Spleen (tissue), 11 donors: ENCODE measurements around the gene GAS6. TPM values are rescaled to one million over a fixed set of nuclear protein-coding genes. Genes with fewer than 3 reads are reported as not detected.
A peak's percentile ranks its signal among the peaks of the same experiment; 100 is the strongest.
"Not testable (repeated sequence)": the region's sequence is repeated elsewhere in the genome, so short reads cannot be mapped to it uniquely, and the experiment has no call there.

Source experiments
- DNase-seq: peaks from one replicate; pipeline ENCODE4 v3.0.0-alpha.2; 2020
- H3K27ac ChIP-seq, 8 donors: fragments of 200-600 bp; sonication (generic) in 7 of 8; 1 replicate in 4 of 8; 2 replicates in 4 of 8; pipeline versions ENCODE4 v1.5.0 to v1.8.0; 2016 to 2021; ENCODE audit warnings: inconsistent platforms in 4 of 8, mild to moderate bottlenecking in 4 of 8, moderate library complexity in 1 of 8
- H3K27me3 ChIP-seq, 7 donors: fragments of 200-600 bp; sonication (generic) in 6 of 7; replicated peaks in 1 of 7; 1 replicate in 4 of 7; 2 replicates in 3 of 7; pipeline versions ENCODE4 v1.5.0 to v1.8.0; 2016 to 2021; ENCODE audit warnings: inconsistent platforms in 3 of 7, mild to moderate bottlenecking in 1 of 7
- H3K36me3 ChIP-seq, 6 donors: fragments of 200-600 bp; sonication (generic) in 5 of 6; 1 replicate in 4 of 6; 2 replicates in 2 of 6; pipeline versions ENCODE4 v1.5.0 to v1.8.0; 2016 to 2021; ENCODE audit warnings: inconsistent platforms in 2 of 6
- H3K4me1 ChIP-seq, 6 donors: fragments of 200-600 bp; sonication (generic) in 5 of 6; 1 replicate in 3 of 6; 2 replicates in 3 of 6; pipeline versions ENCODE4 v1.5.0 to v1.8.0; 2016 to 2021; ENCODE audit warnings: inconsistent platforms in 3 of 6
- H3K4me3 ChIP-seq, 8 donors: fragments of 200-600 bp; sonication (generic) in 7 of 8; 1 replicate in 4 of 8; 2 replicates in 4 of 8; pipeline versions ENCODE4 v1.5.0 to v1.8.0; 2016 to 2021; ENCODE audit warnings: inconsistent platforms in 4 of 8, mild to moderate bottlenecking in 4 of 8, moderate library complexity in 2 of 8
- H3K9me3 ChIP-seq, 8 donors: fragments of 200-600 bp; sonication (generic) in 7 of 8; 1 replicate in 4 of 8; 2 replicates in 4 of 8; pipeline versions ENCODE4 v1.5.0 to v1.8.0; 2016 to 2021; ENCODE audit warnings: inconsistent platforms in 4 of 8
- CTCF ChIP-seq, 11 experiments: fragments of 200-600 bp in 7 of 11; fragments of 450-650 bp in 4 of 11; sonication (generic) in 4 of 11; IDR thresholded peaks in 8 of 11; conservative IDR thresholded peaks in 3 of 11; 1 replicate in 7 of 11; 2 replicates in 4 of 11; pipeline versions ENCODE4 v1.4.0 to v1.8.0; 2016 to 2021; ENCODE audit warnings: antibody characterized with exemption in 11 of 11, inconsistent platforms in 4 of 11, mild to moderate bottlenecking in 1 of 11
- POLR2A ChIP-seq, 3 donors: fragments of 450-650 bp; IDR thresholded peaks; one replicate each; pipeline ENCODE4 v1.5.1; 2017; ENCODE audit warnings: antibody characterized with exemption in 3 of 3, mild to moderate bottlenecking in 1 of 3
- POLR2AphosphoS5 ChIP-seq, 3 donors: sonication (generic); formaldehyde crosslinking; IDR thresholded peaks; one replicate each; pipeline ENCODE4 v1.5.1; 2017; ENCODE audit warnings: antibody characterized with exemption in 3 of 3
- WGBS, 5 donors: extraction: QIAGEN DNeasy Blood & Tissue Kit in 3 of 5; methylation state at CpG; one replicate each; pipeline versions ENCODE4 v1.1.5 to v1.1.7; 2013 to 2018; 5-methylcytosine and 5-hydroxymethylcytosine counted together
- intact Hi-C: fragments of 100-400 bp; cut with DNase I; formaldehyde crosslinking; loops from one replicate; pipeline ENCODE4 v1.15.0; 2023; ENCODE audit warnings: low total_unique reads
- polyA plus RNA-seq, 3 donors: library from polyadenylated mRNA; stranded (reverse); fragments of 200-250 nt; gene quantifications; one replicate each; pipeline ENCODE4 v1.2.1, GENCODE V29; 2013
- total RNA-seq, 7 donors: library from RNA; depleted of rRNA in 3 of 7; stranded (reverse); fragments of >200 nt in 3 of 7; fragmentation: NEBNext Ultra II Directional in 4 of 7; extraction: Animal tissue kit (Norgen Biotek cat#: 25700) in 4 of 7; gene quantifications; one replicate each; pipeline versions ENCODE4 v1.1.0 to v1.2.1, GENCODE V29; 2016 to 2021
- donor health status: healthy with polysubstance abuse.
- donor health status: DM: no; HTN: no; CAD: no; lungs with moderate emphysema.
- donor health status: DM: no; HTN: no; CAD: no.
- donor health status: Bipolar disorder and iron deficiency.
- donor health status: healthy.
- donor health status: DM: no; HTN: no; CAD: no.
- donor health status: DM: yes; HTN: yes; CAD: no.

GAS6 gene
- total and polyA plus RNA-seq, 10 donors: 16.7 to 54.5 (median 35.0) TPM

DNA sequence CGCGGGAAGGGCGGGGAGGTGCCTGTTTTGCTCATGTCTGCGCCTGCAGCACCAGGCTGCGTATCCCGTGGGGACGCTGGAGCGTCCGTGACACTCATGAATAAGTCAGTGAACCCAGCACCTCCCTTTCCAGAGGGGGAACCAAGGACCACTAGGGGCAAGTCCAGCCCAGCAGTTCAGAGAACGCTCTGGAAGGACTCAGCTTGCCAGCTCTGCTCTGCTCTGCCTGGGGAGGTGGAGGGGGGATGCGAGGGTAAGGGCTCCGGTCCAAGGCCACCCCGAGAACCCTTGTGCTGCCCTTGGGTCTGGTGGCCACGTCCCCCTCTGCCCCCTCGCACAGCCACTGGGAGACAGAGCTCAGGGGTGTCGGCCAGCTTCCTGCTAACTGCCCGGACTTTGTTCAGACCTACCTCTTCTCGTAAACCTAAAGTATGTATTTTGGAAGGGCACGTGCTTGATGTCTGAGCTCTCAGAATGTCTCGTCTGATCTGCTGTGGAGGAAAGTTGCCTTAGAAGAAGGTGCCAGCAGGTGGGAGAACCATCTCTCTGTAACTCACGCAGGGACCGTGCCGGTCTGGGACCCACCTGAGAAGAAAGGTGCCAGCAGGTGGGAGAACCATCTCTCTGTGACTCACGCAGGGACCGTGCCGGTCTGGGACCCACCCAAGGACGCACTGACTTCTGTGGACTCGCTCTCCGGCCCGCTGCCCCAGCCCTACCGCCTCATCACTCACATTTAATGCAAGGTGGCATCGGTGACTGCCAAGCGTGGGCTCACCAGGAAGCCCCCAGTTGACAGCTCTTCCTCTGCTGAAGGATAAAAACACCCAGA is 70.8 kb downstream of the GAS6 start:
- no peak for TF ChIP-seq CTCF (IDR thresholded peaks at IDR 0.05 in 8 of 11, conservative IDR thresholded peaks at IDR 0.05 in 3 of 11)
- TF ChIP-seq POLR2A (IDR thresholded peaks at IDR 0.05): no peak
- TF ChIP-seq POLR2AphosphoS5 (IDR thresholded peaks at IDR 0.05): no peak
- Histone ChIP-seq H3K27ac (no peak overlapping the region), H3K4me1 (no peaks in the 10 kb centered on the region), H3K9me3 (no peaks in the 10 kb centered on the region), H3K4me3 (no peak overlapping the region), H3K36me3 (peaks cover 0 to 25% (median 0%) of the 10 kb centered on the region in 6 donors), H3K27me3 (peaks cover 0 to 6% (median 0%) of the 10 kb centered on the region in 7 donors)
- 83 to 85% (median 84%) methylated on average over 23 to 33 of the region's 33 CpGs for WGBS, 5 donors
- peak; percentile 69 for DNase-seq
- intact Hi-C loops: no loop called here

GRCh38 chr13:113792236-113792770 is 71.6 kb downstream of the GAS6 start:
- TF ChIP-seq POLR2A (IDR thresholded peaks at IDR 0.05) (no peak), CTCF (IDR thresholded peaks at IDR 0.05 in 8 of 11, conservative IDR thresholded peaks at IDR 0.05 in 3 of 11) (no peak), POLR2AphosphoS5 (IDR thresholded peaks at IDR 0.05) (no peak)
- 67 to 80% (median 79%) methylated on average over 12 of the region's 12 CpGs for WGBS, 5 donors
- peaks cover 0 to 6% (median 0%) of the 10 kb centered on the region in 7 donors for H3K27me3 ChIP-seq
- no peaks in the 10 kb centered on the region for H3K4me1 ChIP-seq
- intact Hi-C loops: no loop called here
- peak; percentile 52 for DNase-seq
- no peak overlapping the region for H3K4me3 ChIP-seq
- no peaks in the 10 kb centered on the region for H3K9me3 ChIP-seq
- peaks cover 0 to 23% (median 0%) of the 10 kb centered on the region in 6 donors for H3K36me3 ChIP-seq
- H3K27ac ChIP-seq: no peak overlapping the region

GRCh38 chr13:113791761-113792160 is 72.1 kb downstream of the GAS6 start:
- Histone ChIP-seq H3K9me3 (no peaks in the 10 kb centered on the region), H3K27me3 (peaks cover 0 to 6% (median 0%) of the 10 kb centered on the region in 7 donors), H3K4me1 (no peaks in the 10 kb centered on the region), H3K27ac (no peak overlapping the region), H3K4me3 (no peak overlapping the region), H3K36me3 (peaks cover 0 to 17% (median 0%) of the 10 kb centered on the region in 6 donors)
- intact Hi-C loops: no loop called here
- TF ChIP-seq POLR2AphosphoS5 (IDR thresholded peaks at IDR 0.05) (no peak), POLR2A (IDR thresholded peaks at IDR 0.05) (no peak), CTCF (IDR thresholded peaks at IDR 0.05 in 8 of 11, conservative IDR thresholded peaks at IDR 0.05 in 3 of 11) (no peak)
- peak; percentile 56 for DNase-seq
- 77 to 86% (median 79%) methylated on average over 17 to 19 of the region's 19 CpGs for WGBS, 5 donors

DNA sequence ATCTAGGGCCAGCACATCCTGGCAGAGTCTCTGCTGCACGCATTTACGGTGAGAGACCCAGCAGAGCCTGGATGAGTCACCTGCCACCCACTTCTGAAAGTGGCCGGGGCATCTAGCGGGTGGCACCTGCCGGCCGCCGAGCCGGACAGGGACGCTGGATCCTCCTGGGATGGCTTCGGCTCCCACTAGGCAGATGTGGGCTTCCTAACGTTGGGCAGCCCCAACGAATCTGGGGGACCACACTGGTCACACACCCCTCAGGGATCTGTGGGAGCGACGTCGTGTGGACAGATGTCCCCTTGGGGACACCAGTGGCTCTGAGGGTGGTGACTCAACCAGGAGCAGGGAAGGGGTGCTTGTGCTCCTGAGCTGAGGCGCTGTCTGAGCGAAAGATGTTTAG is 72.7 kb downstream of the GAS6 start:
- Histone ChIP-seq H3K27ac (no peak overlapping the region), H3K4me1 (no peaks in the 10 kb centered on the region), H3K27me3 (peaks cover 0 to 6% (median 0%) of the 10 kb centered on the region in 7 donors), H3K36me3 (peaks cover 0 to 13% (median 0%) of the 10 kb centered on the region in 6 donors), H3K9me3 (no peaks in the 10 kb centered on the region), H3K4me3 (no peak overlapping the region)
- WGBS, 5 donors: 80 to 86% (median 81%) methylated on average over 16 to 17 of the region's 17 CpGs
- no peak for TF ChIP-seq CTCF (IDR thresholded peaks at IDR 0.05 in 8 of 11, conservative IDR thresholded peaks at IDR 0.05 in 3 of 11)
- TF ChIP-seq POLR2AphosphoS5 (IDR thresholded peaks at IDR 0.05): no peak
- no peak for TF ChIP-seq POLR2A (IDR thresholded peaks at IDR 0.05)
- intact Hi-C loops: no loop called here
- peak; percentile 49 for DNase-seq

GRCh38 chr13:113789931-113790330 is 73.9 kb downstream of the GAS6 start:
- intact Hi-C loops: not testable (repeated sequence)

More at GRCh38 chr13:113789931-113790330, 73.9 kb downstream of the GAS6 start:
- H3K27me3 ChIP-seq, H3K4me3 ChIP-seq, H3K27ac ChIP-seq, H3K9me3 ChIP-seq, H3K4me1 ChIP-seq: not testable (repeated sequence)
- WGBS, 5 donors: 84 to 98% (median 92%) methylated on average over 5 to 13 of the region's 13 CpGs
- H3K36me3 ChIP-seq: peaks cover 0 to 13% (median 0%) of the 10 kb centered on the region in 6 donors
- DNase-seq: peak; percentile 36
